A673 (cell line): ENCODE measurements around the gene EHMT1. TPM values are rescaled to one million over a fixed set of nuclear protein-coding genes. Genes with fewer than 3 reads are reported as not detected.
"Not testable (repeated sequence)": the region's sequence is repeated elsewhere in the genome, so short reads cannot be mapped to it uniquely, and the experiment has no call there.

Experiments used
- BruUV-seq: library from RNA; stranded (reverse); fragments of 400-500 nt; replicated peaks from 2 replicates; lab custom pipeline; 2021; lab: Mats Ljungman, UMichigan
- CTCF ChIA-PET: fragments of 300-600 bp; sonication (Branson Sonifier 250); formaldehyde crosslinking; loops from one replicate; lab custom pipeline; 2022; ENCODE audit warnings: antibody characterized with exemption; lab: Charles Lee
- POLR2A ChIA-PET: fragments of 300-600 bp; sonication (Branson Sonifier 250); formaldehyde crosslinking; loops from one replicate; lab custom pipeline; 2022; ENCODE audit warnings: antibody characterized with exemption; ENCODE audit not compliant: low non-redundant PET; lab: Charles Lee
- DNase-seq: peaks from one replicate; pipeline ENCODE4 v3.0.0-alpha.2; 2015; ENCODE audit warnings: low spot score
- H3K27ac ChIP-seq: fragments of 200-600 bp; sonication (generic); 2 replicates; pipeline ENCODE4 v1.5.1; 2016; ENCODE audit warnings: mixed run types, low read depth, mild to moderate bottlenecking, mixed read lengths, antibody characterized with exemption, low read length; ENCODE audit not compliant: poor library complexity, severe bottlenecking
- H3K27me3 ChIP-seq: fragments of 200-600 bp; sonication (generic); replicated peaks from 2 replicates; pipeline ENCODE4 v1.6.1; 2017; ENCODE audit warnings: mixed run types, low read depth, mild to moderate bottlenecking, mixed read lengths, antibody characterized with exemption, low read length; ENCODE audit not compliant: insufficient read depth, poor library complexity
- H3K36me3 ChIP-seq: fragments of 200-600 bp; sonication (generic); 2 replicates; pipeline ENCODE4 v1.6.1; 2016; ENCODE audit warnings: mixed run types, mild to moderate bottlenecking, mixed read lengths, antibody characterized with exemption, low read length; ENCODE audit not compliant: insufficient read depth, poor library complexity, severe bottlenecking
- H3K4me1 ChIP-seq: fragments of 200-600 bp; sonication (generic); 2 replicates; pipeline ENCODE4 v1.6.1; 2017; ENCODE audit warnings: mixed run types, mild to moderate bottlenecking, mixed read lengths, antibody characterized with exemption, low read length; ENCODE audit not compliant: insufficient read depth, poor library complexity, severe bottlenecking
- H3K4me3 ChIP-seq: fragments of 200-600 bp; sonication (generic); 2 replicates; pipeline ENCODE4 v1.5.1; 2016; ENCODE audit warnings: low read depth, mixed run types, mild to moderate bottlenecking, mixed read lengths, low read length; ENCODE audit not compliant: poor library complexity, severe bottlenecking
- H3K9me3 ChIP-seq: fragments of 200-600 bp; sonication (generic); 2 replicates; pipeline ENCODE4 v1.6.1; 2016; ENCODE audit warnings: mixed run types, low read depth, mild to moderate bottlenecking, mixed read lengths, antibody characterized with exemption, low read length; ENCODE audit not compliant: poor library complexity, severe bottlenecking
- EZH2 ChIP-seq: fragments of 200-600 bp; sonication (generic); IDR thresholded peaks from 2 replicates; pipeline ENCODE4 v1.6.1; 2017; ENCODE audit warnings: borderline replicate concordance, low read depth, mild to moderate bottlenecking, mixed read lengths, antibody characterized with exemption, low read length; ENCODE audit not compliant: poor library complexity, severe bottlenecking
- intact Hi-C: fragments of 100-400 bp; cut with micrococcal nuclease; formaldehyde crosslinking; loops from one replicate; pipeline ENCODE4 v1.10.0; 2022; ENCODE audit not compliant: unreplicated experiment
- total RNA-seq: library from RNA; stranded (reverse); gene quantifications from 2 replicates; pipeline ENCODE4 v1.2.3, GENCODE V29; 2021
- TF ChIP-seq, protein P1 (sequence below): fragments of 300-800, 200-600 bp; sonication (generic); conservative IDR thresholded peaks from 2 replicates; pipeline ENCODE4 v1.5.1; 2017; ENCODE audit warnings: low read depth, mild to moderate bottlenecking, antibody characterized with exemption, low read length, moderate library complexity, mixed read lengths

Gene EHMT1
- total RNA-seq, 1 experiment from 2014 or later: 115 TPM

DNA sequence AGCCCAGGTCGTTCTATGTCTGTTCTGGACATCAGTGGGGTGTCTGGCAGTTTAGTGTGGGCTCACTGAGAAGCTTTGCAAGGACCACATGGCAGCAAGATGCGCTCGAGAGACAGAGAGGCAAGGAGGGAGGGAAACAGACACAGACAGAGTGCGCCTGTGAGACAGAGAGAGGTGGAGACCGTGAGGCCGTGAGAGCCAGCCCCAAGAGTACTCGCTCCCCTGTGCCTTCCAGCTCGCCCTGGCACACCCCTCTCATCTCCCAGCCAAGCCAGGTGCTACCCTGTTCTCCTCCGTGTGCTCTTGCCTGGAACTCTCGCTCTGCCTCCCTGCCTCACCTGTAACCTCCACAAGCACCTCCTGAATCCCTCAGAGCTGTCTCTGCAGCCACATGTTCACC, 106.8 kb downstream of the EHMT1 start:
- no peak overlapping the region for H3K27ac ChIP-seq
- H3K4me1 ChIP-seq: no peaks in the 10 kb centered on the region
- no TSS peak for BruUV-seq
- ChIA-PET POLR2A (interaction anchor here (1.1 kb wide), 1 partner anchor 26 kb away, joined by 3 read pairs; no protein-coding TSS in a partner anchor), CTCF (no interaction called here)
- H3K9me3 ChIP-seq: peaks cover 4% of the 10 kb centered on the region
- TF ChIP-seq, protein P1, sequence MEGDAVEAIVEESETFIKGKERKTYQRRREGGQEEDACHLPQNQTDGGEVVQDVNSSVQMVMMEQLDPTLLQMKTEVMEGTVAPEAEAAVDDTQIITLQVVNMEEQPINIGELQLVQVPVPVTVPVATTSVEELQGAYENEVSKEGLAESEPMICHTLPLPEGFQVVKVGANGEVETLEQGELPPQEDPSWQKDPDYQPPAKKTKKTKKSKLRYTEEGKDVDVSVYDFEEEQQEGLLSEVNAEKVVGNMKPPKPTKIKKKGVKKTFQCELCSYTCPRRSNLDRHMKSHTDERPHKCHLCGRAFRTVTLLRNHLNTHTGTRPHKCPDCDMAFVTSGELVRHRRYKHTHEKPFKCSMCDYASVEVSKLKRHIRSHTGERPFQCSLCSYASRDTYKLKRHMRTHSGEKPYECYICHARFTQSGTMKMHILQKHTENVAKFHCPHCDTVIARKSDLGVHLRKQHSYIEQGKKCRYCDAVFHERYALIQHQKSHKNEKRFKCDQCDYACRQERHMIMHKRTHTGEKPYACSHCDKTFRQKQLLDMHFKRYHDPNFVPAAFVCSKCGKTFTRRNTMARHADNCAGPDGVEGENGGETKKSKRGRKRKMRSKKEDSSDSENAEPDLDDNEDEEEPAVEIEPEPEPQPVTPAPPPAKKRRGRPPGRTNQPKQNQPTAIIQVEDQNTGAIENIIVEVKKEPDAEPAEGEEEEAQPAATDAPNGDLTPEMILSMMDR: no peak
- no peak for TF ChIP-seq EZH2
- no peak for DNase-seq
- H3K27me3 ChIP-seq: no peaks in the 10 kb centered on the region
- intact Hi-C loops: no loop called here
- no peak overlapping the region for H3K4me3 ChIP-seq
- H3K36me3 ChIP-seq: peaks cover 33% of the 10 kb centered on the region

DNA sequence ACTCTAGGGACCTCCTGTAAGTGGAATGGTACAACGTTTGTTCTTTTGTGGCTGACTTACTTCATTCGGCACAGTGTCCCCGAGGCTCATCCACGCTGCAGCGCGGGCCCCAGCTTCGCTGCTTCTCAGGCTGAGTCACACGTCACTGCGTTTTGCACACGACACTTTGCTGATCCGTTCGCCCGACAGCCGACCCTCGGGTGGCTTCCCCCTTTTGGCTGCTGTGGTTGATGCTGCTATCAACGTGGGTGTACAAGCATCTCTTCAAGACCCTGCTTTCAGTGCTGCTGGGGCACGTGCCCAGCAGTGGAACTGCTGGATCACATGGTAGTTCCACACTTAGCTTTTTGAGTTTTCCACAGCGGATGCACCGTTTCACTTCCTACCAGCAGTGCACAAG, 107.5 kb downstream of the EHMT1 start:
- H3K27ac ChIP-seq, POLR2A ChIA-PET, BruUV-seq, intact Hi-C loops, H3K4me3 ChIP-seq, CTCF ChIA-PET, DNase-seq, H3K4me1 ChIP-seq, H3K27me3 ChIP-seq, H3K9me3 ChIP-seq: not testable (repeated sequence)
- peaks cover 30% of the 10 kb centered on the region for H3K36me3 ChIP-seq

DNA sequence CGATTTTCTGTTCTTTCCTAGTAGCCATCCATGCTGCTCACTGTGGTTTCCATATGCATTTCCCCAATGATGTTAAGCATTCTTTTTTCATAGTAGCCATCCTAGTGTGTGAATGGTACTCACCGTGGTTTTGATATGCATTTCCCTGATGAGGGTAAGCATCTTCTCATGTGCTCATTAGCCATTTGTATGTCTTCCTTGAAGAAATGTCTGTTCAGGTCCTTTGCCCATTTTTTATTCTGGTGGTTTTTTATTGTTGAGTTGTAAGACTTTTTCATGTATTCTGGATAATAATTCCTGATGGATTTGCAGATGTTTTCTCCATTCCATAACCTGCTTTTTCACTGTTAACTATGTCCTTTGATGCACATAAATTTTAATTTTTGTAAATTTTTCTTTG, 108.0 kb downstream of the EHMT1 start:
- ChIA-PET POLR2A (no interaction called here), CTCF (no interaction called here)
- Histone ChIP-seq H3K9me3 (peaks cover 4% of the 10 kb centered on the region), H3K27ac (no peak overlapping the region), H3K36me3 (peaks cover 30% of the 10 kb centered on the region), H3K27me3 (no peaks in the 10 kb centered on the region), H3K4me3 (no peak overlapping the region), H3K4me1 (no peaks in the 10 kb centered on the region)
- intact Hi-C loops: no loop called here
- DNase-seq: no peak
- TF ChIP-seq, protein P1: no peak
- no peak for TF ChIP-seq EZH2
- no TSS peak for BruUV-seq

DNA sequence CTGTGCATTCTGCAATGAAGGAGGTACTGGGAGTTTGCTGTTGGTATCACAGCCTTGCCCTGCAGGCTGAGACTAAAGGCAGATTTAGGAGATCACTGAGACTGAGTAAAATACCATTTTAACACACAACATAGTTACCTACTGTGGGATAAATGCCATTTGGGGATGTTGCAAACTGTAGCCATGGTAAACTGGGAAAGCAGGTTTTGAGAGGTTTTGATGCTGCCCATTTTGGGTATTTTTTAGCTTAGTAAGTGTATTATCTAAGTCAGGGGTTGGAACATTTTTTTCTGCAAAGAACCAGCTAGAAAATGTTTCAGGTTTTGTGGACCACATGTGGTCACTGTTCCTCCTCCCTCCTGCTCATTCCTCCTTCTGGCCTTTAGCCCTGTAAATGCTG, 108.9 kb downstream of the EHMT1 start:
- BruUV-seq: no TSS peak
- Histone ChIP-seq H3K4me3 (no peak overlapping the region), H3K27me3 (no peaks in the 10 kb centered on the region), H3K27ac (no peak overlapping the region), H3K4me1 (no peaks in the 10 kb centered on the region), H3K9me3 (peaks cover 4% of the 10 kb centered on the region), H3K36me3 (peaks cover 35% of the 10 kb centered on the region)
- TF ChIP-seq EZH2: no peak
- TF ChIP-seq, protein P1: no peak
- CTCF ChIA-PET: no interaction called here
- DNase-seq: no peak
- intact Hi-C loops: no loop called here
- POLR2A ChIA-PET: interaction anchor here (0.6 kb wide), 1 partner anchor 125 kb away, joined by 3 read pairs; no protein-coding TSS in a partner anchor
